Cardiac septum (tissue), 1 donor: ENCODE measurements around the gene FAM90A1. TPM values are rescaled to one million over a fixed set of nuclear protein-coding genes. Genes with fewer than 3 reads are reported as not detected.
"Not testable (repeated sequence)": the region's sequence is repeated elsewhere in the genome, so short reads cannot be mapped to it uniquely, and the experiment has no call there.

Experiments used
- DNase-seq: peaks from one replicate; pipeline ENCODE4 v3.0.0-alpha.2; 2020; ENCODE audit warnings: low spot score
- intact Hi-C: fragments of 100-400 bp; cut with DNase I; formaldehyde crosslinking; loops from one replicate; pipeline ENCODE4 v1.14.0; 2022
- total RNA-seq: library from RNA; stranded (reverse); fragmentation: NEBNext Ultra II Directional; extraction: Animal tissue kit (Norgen Biotek cat#: 25700); gene quantifications from one replicate; pipeline ENCODE4 v1.2.1, GENCODE V29; 2021
- donor health status: DM: no; HTN: no; CAD: no.

The FAM90A1 gene
- total RNA-seq, 1 donor from 2014 or later, result not detected

- DNase-seq, result not testable (repeated sequence)
- intact Hi-C loops, result loop anchor here (10.0 kb wide), 1 partner anchor 130 kb away; no protein-coding TSS in a partner anchor
Observed at GRCh38 chr12:8234746-8235145, 7.3 kb upstream of the FAM90A1 start.

GRCh38 chr12:8233935-8234495 lies 6.6 kb upstream of the FAM90A1 start:
- DNase-seq, result not testable (repeated sequence)
- intact Hi-C loops, result loop anchor here (10.0 kb wide), 1 partner anchor 129 kb away; no protein-coding TSS in a partner anchor

DNA sequence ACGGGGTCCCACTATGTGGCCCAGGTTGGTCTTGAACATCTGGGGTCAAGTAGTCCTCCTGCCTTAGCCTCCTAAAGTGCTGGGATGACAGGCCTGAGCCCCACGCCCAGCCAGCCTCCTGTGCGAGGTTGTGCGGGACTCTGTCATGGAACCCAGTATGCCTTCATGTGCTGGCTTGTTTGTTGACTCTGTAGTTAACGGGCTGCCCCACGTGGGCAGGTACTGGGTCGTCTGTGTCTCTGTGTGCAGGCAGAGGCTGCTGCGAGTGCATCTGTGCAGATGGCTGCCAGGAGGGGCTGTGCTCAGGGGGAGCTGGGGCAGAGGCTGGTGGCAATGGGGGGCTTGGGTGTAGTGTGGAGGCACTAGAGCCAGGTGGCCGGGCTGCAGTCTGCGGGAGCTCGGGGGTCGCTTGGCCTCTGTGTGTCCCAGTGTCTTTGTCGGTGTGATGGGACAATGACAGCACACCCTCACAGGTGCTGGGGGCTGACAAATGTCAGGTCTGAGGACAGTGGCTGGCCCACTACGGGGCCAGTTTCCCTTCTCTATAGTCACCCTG lies 6.0 kb upstream of the FAM90A1 start:
- intact Hi-C loops, result loop anchor here (10.0 kb wide), 1 partner anchor 129 kb away; no protein-coding TSS in a partner anchor
- not testable (repeated sequence) for DNase-seq

- peak; percentile 86 for DNase-seq
- intact Hi-C loops, result loop anchor here (10.0 kb wide), 1 partner anchor 127 kb away; no protein-coding TSS in a partner anchor
Observed at GRCh38 chr12:8231666-8232608, 4.5 kb upstream of the FAM90A1 start.

- intact Hi-C loops, result loop anchor here (10.0 kb wide), 1 partner anchor 126 kb away; no protein-coding TSS in a partner anchor
- DNase-seq, result not testable (repeated sequence)
Observed at GRCh38 chr12:8231049-8231448, 3.6 kb upstream of the FAM90A1 start.

GRCh38 chr12:8229486-8229885 lies 2.1 kb upstream of the FAM90A1 start:
- intact Hi-C loops, DNase-seq: not testable (repeated sequence)

DNA sequence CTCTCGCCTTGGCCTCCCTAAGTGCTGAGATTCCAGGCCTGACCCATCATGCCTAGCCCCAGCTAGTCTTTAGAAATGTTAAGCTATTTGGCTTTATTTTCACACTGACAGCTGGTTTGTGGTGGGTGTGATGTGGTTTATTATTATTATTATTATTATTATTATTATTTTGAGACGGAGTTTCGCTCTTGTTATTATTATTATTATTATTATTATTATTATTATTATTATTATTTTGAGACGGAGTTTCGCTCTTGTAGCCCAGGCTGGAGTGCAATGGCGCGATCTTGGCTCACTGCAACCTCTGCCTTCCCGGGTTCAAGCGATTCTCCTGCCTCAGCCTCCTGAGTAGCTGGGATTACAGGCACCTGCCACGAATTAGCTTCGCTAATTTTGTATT lies 1.2 kb upstream of the FAM90A1 start:
- intact Hi-C loops, DNase-seq: not testable (repeated sequence)

DNA sequence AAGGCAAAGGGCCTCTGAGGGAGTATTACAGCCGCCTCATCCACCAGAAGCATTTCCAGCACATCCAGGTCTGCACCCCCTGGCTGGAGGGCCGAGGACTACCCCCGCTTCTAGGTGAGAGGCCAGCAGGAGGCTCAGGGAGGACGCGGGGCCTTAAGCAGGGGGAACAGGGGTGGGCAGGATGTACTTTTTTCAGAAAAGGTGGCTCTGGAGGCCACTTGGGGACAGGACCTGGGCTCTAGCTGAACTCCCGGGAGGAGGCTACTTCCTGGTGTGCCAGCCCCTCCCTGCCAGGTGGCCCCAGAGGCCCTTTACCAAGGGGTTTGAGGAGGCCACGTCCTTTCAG lies 287 bp upstream of the FAM90A1 start:
- DNase-seq, intact Hi-C loops: not testable (repeated sequence)

- DNase-seq, result no peak
- intact Hi-C loops, result no loop called here
Observed at GRCh38 chr12:8226355-8226754, 1.1 kb downstream of the FAM90A1 start.

DNA sequence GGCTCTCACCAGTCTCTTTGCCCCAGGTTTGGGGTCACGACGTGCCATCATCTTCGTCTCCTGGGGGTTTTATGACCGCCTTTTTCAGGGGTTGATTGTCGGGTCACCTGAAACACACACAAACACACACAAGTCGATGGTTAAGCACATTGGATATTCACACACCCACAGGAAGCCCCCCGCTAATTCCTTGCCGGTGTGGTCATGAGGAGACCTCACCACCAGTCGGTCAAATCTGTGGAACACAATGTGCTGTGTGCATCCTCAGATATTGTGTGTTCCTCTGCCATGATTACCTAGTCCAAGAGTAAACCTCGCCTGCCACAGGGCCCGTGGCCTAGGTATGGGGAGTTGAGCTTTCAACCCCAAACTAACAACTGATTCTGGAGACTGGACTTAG lies 2.6 kb downstream of the FAM90A1 start:
- intact Hi-C loops, DNase-seq: not testable (repeated sequence)

DNA sequence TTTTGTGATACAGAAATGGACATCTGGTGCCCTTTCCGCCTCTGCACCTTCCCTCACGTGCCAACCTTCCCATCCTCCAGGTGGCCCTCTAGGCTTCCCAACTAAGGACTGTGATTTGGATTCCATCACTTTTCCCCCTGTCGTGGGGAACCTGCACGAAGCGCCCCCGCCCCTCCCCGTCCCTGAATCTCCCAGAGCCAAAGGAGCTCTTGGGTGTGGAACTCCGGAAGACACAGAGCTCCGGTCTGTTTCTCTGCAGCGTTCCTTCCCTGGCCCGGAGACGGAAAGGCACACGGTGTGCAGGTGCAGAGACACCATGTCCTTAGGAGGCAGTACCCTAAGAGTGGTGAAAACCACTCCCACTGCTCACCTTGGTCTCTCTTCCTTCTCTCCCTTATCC lies 3.8 kb downstream of the FAM90A1 start:
- intact Hi-C loops, DNase-seq: not testable (repeated sequence)

DNA sequence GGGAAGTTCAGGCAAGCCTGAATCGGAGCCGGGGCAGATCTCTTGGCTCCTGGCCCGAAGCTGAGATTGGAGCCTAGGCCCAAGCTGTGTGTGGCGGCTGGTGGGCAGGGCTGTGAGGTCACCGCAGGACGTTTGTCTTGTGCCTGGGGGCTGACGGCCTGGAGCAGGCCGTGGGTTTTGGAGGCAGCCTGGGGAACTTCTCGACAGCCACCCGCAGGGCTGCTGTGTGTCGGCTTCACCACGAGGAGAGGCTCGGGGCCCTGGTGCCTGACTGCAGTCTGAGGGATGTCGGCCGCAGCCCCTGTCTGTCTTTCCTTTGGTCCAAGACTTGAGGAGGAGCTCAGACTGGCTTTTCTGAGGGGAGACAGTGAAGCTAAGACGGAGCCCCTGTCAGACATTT lies 5.1 kb downstream of the FAM90A1 start:
- intact Hi-C loops, DNase-seq: not testable (repeated sequence)

DNA sequence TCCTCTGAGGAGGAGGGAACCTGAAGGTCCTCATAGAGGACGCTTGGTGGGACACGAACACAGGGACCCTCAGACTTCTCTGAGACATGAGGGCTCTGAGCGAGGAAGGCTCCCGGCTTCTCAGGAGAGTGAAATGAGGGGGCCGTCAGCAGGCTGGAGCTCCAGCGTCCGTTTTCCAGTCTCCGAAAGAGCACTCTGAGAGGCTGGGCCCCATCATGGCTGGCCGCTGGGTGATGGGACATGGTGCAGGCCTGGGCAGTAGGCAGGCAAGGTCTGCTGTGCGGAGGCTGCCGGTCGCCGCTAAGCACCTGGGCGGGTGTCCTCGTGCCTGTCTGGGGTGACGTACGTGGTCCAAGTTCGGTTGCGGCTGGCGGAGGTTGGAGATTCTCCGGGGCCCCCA lies 5.6 kb downstream of the FAM90A1 start:
- intact Hi-C loops, DNase-seq: not testable (repeated sequence)

DNA sequence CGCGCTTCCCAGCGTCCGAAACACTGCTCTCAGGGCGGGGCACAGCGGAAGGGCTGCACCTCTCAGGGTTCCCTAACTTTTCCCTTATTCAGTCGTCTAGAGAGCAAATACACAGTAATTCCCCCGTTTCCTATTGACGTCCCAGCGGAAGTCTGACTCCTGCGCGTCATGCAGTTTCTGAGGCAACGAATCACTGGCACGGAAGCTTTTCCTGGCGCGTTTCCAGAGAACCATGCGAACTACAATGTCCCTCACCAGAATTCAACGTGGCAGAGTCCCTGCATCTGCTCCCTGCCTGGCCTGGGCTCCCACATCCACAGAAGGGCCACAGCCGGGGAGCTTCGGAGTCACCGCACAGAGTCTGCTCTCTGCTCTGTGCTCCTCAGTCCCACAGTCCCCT lies 6.0 kb downstream of the FAM90A1 start:
- DNase-seq, intact Hi-C loops: not testable (repeated sequence)

DNA sequence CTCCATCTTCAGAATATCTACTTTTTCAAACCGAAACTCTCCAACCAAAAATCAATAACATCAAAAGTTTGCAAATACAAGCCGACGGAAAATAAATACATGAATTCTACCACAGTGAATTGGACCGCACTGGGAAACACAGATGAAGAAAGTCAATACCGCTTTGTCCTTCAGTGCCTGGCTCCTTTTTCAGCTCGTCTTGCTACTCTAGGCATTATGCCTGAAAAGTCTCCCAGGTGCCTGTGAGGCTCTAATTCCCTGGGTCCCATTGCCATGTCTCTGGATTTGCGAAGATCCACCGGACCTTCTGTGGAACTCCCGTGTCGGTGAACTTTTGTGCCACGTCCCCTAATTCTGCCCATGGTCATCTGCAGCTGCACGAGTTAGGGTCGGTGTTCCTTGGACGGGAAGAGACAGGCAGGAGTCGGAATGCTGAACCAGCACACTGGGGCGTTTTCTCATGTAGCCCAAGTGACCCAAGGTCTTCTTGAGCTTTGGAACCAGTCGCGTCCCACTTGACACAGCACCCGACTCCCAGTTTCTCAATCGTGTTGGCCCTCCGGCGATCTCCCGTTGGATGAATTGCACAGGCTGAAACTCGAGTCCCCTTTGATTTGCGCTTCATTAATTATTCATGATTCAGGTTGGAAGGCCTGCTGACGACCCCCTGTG lies 8.6 kb downstream of the FAM90A1 start:
- intact Hi-C loops, DNase-seq: not testable (repeated sequence)

DNA sequence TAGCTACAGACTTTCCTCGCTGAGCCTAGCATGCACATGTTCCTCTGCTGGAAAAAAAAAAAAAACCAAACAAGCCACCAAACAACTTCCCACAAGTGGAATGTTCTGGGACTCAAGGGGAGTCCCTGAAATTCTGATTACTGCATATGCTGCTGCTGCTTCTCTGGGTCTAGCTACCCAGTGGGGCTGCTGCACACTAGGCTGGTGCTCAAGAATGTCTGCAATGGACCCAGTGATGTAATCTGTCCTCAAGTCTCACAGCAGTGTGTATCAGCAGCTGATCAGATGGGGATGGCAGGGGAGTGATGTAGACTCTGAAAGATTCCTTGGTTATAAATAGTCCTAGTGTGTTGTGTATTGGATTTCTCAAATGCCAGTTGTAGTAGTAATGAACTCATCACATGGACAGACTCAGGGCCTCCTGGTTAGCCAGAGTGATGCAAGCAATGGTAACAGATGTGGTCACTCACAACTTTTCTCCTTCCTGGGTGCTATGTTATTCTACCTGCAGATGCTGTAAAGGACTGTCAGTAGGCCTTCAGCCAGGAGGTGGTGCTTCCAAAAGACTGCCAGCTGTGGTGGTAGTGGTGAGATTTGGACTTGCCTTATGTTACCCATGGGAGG lies 29.6 kb downstream of the FAM90A1 start:
- DNase-seq, intact Hi-C loops: not testable (repeated sequence)

- DNase-seq, intact Hi-C loops: not testable (repeated sequence)
Observed at GRCh38 chr12:8188088-8188487, 39.3 kb downstream of the FAM90A1 start.

DNA sequence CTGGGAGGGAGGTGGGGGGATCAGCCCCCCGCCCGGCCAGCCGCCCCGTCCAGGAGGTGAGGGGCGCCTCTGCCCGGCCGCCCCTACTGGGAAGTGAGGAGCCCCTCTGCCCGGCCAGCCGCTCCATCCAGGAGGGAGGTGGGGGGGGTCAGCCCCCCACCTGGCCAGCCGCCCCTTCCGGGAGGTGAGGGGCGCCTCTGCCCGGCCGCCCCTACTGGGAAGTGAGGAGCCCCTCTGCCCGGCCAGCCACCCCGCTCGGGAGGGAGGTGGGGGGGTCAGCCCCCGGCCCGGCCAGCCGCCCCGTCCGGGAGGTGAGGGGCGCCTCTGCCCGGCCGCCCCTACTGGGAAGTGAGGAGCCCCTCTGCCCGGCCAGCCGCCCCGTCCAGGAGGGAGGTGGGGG lies 43.2 kb downstream of the FAM90A1 start:
- DNase-seq, intact Hi-C loops: not testable (repeated sequence)

DNA sequence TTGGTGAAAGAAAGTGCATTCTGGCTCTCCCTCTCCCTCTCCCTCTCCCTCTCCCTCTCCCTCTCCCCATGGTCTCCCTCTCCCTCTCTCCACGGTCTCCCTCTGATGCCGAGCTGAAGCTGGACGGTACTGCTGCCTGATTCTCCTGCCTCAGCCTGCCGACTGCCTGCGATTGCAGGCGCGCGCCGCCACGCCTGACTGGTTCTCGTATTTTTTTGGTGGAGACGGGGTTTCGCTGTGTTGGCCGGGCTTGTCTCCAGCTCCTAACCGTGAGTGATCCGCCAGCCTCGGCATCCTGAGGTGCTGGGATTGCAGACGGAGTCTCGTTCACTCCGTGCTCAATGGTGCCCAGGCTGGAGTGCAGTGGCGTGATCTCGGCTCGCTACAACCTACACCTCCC lies 44.1 kb downstream of the FAM90A1 start:
- DNase-seq, intact Hi-C loops: not testable (repeated sequence)
